Measurements from ENCODE around the gene ZKSCAN5.

The ZKSCAN5 gene

DNA sequence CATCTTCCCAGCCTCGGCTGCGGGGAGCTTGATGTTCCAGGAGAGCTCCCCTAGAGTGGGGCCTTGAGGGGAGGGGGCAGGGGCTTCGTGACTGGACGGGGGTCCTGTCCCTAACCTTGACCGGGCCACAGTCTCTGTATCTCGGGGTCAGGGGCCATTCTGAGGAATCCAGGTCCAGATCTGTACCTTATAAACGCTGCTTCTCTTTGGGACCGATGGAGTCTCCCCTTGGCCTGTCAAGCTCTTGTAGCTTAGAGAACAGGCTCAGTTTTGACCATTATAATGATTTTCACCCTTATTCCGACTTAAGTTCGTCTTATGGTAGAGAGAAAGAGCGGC, 831 bp downstream of the ZKSCAN5 start:
- H3K4me3 ChIP-seq (ENCODE audit: low read length), result peak overlapping the region; percentile 92
- TF ChIP-seq, protein P1, sequence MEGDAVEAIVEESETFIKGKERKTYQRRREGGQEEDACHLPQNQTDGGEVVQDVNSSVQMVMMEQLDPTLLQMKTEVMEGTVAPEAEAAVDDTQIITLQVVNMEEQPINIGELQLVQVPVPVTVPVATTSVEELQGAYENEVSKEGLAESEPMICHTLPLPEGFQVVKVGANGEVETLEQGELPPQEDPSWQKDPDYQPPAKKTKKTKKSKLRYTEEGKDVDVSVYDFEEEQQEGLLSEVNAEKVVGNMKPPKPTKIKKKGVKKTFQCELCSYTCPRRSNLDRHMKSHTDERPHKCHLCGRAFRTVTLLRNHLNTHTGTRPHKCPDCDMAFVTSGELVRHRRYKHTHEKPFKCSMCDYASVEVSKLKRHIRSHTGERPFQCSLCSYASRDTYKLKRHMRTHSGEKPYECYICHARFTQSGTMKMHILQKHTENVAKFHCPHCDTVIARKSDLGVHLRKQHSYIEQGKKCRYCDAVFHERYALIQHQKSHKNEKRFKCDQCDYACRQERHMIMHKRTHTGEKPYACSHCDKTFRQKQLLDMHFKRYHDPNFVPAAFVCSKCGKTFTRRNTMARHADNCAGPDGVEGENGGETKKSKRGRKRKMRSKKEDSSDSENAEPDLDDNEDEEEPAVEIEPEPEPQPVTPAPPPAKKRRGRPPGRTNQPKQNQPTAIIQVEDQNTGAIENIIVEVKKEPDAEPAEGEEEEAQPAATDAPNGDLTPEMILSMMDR (conservative IDR thresholded peaks at IDR 0.05; ENCODE audit: low read length), result no peak
- peak; percentile 4 for DNase-seq (ENCODE audit: low read depth)

DNA sequence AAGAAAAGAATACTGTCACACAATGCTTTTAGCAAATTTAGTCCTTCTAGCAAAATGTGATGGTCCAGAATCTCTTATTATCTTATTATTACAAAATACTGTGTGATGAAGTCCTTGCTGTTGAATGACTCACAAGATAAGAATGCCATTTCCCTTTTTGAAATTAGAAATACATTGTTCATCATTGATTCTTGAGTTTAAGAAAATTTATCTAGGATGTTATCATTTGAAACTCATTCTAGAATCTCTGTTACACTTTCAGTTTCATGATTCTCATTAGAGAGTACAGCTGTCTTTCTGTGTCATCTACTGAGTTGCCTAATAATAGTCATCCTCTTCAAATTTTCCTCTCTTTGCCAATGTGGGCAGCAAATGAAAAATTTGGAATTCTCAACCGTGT, 9.6 kb downstream of the ZKSCAN5 start:
- peak; percentile 40 for DNase-seq (ENCODE audit: low read depth)
- H3K4me3 ChIP-seq (ENCODE audit: low read length), result no peak overlapping the region
- TF ChIP-seq, protein P1 (conservative IDR thresholded peaks at IDR 0.05; ENCODE audit: low read length), result no peak

DNA sequence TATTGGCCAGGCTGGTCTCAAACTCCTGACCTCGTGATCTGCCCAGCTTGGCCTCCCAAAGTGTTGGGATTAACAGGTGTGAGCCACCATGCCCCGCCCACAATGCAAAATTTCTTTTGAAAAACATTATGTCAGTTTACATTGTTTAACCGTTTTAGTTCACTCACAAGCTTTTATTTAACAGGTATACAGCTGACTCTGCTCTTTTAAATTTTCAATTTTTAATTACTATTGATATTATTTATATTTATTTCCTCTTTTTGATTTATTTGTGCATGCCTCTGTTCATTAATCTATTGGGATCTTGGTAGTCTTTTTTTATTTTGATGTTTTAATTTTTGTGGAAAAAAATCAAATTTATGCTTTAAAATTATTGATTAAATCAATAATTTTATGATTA, 16.9 kb downstream of the ZKSCAN5 start:
- H3K4me3 ChIP-seq (ENCODE audit: low read length), result no peak overlapping the region
- no peak for DNase-seq (ENCODE audit: low read depth)
- TF ChIP-seq, protein P1 (conservative IDR thresholded peaks at IDR 0.05; ENCODE audit: low read length), result no peak

DNA sequence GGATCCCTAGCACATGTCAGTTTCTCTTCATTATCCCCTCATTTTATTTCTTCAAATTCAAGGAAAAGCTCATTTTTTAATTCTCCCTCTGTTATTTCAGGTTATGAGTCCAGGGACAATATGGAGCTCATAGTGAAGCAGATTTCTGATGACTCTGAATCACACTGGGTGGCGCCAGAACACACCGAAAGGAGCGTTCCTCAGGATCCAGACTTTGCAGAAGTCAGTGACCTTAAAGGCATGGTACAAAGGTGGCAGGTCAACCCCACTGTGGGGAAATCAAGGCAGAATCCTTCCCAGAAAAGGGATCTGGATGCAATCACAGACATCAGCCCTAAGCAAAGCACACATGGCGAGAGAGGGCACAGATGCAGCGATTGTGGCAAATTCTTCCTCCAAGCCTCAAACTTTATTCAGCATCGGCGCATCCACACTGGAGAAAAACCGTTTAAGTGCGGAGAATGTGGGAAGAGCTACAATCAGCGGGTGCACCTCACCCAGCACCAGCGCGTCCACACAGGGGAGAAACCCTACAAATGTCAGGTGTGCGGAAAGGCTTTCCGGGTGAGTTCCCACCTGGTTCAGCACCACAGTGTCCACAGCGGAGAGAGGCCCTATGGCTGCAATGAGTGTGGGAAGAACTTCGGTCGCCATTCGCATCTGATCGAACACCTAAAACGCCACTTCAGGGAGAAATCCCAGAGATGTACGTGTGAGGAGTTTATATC, 21.4 kb downstream of the ZKSCAN5 start:
- TF ChIP-seq, protein P1 (conservative IDR thresholded peaks at IDR 0.05; ENCODE audit: low read length), result peak; percentile 37
- H3K4me3 ChIP-seq (ENCODE audit: low read length), result no peak overlapping the region
- no peak for DNase-seq (ENCODE audit: low read depth)

DNA sequence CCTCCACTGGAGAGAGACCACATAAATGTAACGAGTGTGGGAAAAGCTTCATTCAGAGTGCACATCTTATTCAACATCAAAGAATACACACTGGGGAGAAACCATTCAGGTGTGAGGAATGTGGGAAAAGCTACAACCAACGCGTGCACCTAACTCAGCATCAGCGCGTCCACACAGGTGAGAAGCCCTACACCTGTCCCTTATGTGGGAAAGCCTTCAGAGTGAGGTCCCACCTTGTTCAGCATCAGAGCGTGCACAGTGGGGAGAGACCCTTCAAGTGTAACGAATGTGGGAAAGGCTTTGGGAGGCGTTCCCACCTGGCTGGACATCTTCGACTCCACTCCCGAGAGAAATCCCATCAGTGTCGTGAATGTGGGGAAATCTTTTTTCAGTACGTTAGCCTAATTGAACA, 26.9 kb downstream of the ZKSCAN5 start:
- H3K4me3 ChIP-seq (ENCODE audit: low read length), result no peak overlapping the region
- DNase-seq (ENCODE audit: low read depth), result no peak
- TF ChIP-seq, protein P1 (conservative IDR thresholded peaks at IDR 0.05; ENCODE audit: low read length), result no peak

DNA sequence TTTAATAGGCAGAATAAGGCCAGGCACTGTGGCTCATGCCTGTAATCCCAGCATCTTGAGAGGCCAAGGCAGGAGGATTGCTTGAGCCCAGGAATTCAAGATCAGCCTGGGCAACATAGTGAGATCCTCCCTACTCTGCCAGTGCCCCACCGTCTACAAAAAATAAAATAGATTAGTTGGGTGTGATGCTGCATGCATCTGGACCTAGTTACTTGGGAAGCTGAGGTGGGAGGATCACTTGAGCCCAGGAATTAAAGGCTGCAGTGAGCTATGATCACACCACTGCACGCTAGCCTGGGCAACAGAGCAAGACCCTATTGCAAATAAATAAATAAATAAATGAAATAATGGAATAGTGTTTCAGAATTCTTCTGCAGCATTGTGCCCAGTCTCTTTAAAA, 31.2 kb downstream of the ZKSCAN5 start:
- TF ChIP-seq, protein P1 (conservative IDR thresholded peaks at IDR 0.05; ENCODE audit: low read length), result no peak
- no peak overlapping the region for H3K4me3 ChIP-seq (ENCODE audit: low read length)
- DNase-seq (ENCODE audit: low read depth), result no peak

DNA sequence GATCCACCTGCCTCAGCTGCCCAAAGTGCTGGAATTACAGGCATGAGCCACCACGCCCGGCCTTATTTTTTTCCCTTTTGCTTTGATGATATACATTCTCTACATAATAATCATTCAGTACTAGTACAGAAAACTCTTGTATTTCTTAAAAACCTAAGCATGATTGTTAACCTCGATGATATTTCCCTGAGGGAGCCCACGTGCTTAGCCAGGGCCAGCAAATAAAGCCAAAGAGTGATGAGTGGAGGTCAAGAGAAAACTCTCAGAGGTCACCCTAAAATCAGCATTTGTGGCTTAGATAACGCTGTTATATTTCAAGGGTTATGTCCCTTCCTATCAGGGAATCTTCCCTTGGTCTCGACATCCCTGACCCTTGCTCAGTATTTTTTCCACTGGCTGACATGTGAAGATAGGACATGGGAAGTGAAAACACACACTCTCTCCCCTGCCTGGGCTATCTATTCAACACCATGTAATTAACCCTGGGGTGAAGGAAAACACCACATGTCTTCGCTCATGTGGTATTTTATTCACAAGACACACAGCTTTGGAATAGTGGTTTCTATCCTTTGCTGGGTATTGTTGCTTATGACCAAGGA, 34.9 kb downstream of the ZKSCAN5 start:
- no peak for DNase-seq (ENCODE audit: low read depth)

More for the DNA sequence above, 34.9 kb downstream of the ZKSCAN5 start:
- H3K4me3 ChIP-seq (ENCODE audit: low read length), result no peak overlapping the region
- TF ChIP-seq, protein P1 (conservative IDR thresholded peaks at IDR 0.05; ENCODE audit: low read length), result no peak

Data from AG10803 (cell line).